Peyer's patch (tissue), 4 donors: ENCODE results near the gene HMOX2. TPM values are rescaled to one million over a fixed set of nuclear protein-coding genes. Genes with fewer than 3 reads are reported as not detected.

Experiments
- DNase-seq, 3 donors: peaks; one replicate each; pipeline ENCODE4 v3.0.0-alpha.2; 2017 to 2019
- H3K27ac ChIP-seq, 4 donors: fragments of 200-600 bp; sonication (generic); one replicate each; pipeline ENCODE4 v1.5.1; 2016 to 2019
- H3K27me3 ChIP-seq, 2 donors: fragments of 200-600 bp; sonication (generic); one replicate each; pipeline ENCODE4 v1.5.1; 2019
- H3K36me3 ChIP-seq, 3 donors: fragments of 200-600 bp; sonication (generic); one replicate each; pipeline ENCODE4 v1.5.1; 2016 to 2019
- H3K4me1 ChIP-seq, 4 donors: fragments of 200-600 bp; sonication (generic); one replicate each; pipeline ENCODE4 v1.5.1; 2016 to 2019
- H3K4me3 ChIP-seq, 4 donors: fragments of 200-600 bp; sonication (generic); 1 replicate in 3 of 4; 2 replicates in 1 of 4; pipeline ENCODE4 v1.5.1; 2016 to 2019; ENCODE audit warnings: mild to moderate bottlenecking in 1 of 4
- H3K9me3 ChIP-seq, 4 donors: fragments of 200-600 bp; sonication (generic); one replicate each; pipeline ENCODE4 v1.5.1; 2016 to 2019; ENCODE audit warnings: mild to moderate bottlenecking in 1 of 4
- POLR2A ChIP-seq, 2 donors: fragments of 450-650 bp; IDR thresholded peaks; one replicate each; pipeline ENCODE4 v1.5.1; 2017; ENCODE audit warnings: antibody characterized with exemption in 2 of 2, mild to moderate bottlenecking in 2 of 2, moderate library complexity in 2 of 2
- total RNA-seq, 4 donors: library from RNA; depleted of rRNA; stranded (reverse); fragments of >200 nt; gene quantifications; one replicate each; pipeline ENCODE4 v1.1.0, GENCODE V29; 2016
- TF ChIP-seq, protein P1 (sequence below), 6 experiments: fragments of 450-650 bp in 4 of 6; fragments of 200-600 bp in 2 of 6; sonication (generic) in 1 of 6; IDR thresholded peaks; one replicate each; pipeline ENCODE4 v1.5.1; 2017 to 2019; ENCODE audit warnings: antibody characterized with exemption in 6 of 6, mild to moderate bottlenecking in 3 of 6, moderate library complexity in 1 of 6

The HMOX2 gene
- total RNA-seq, 4 donors from 2014 or later = 37.1 to 64.8 (median 61.1) TPM

DNA sequence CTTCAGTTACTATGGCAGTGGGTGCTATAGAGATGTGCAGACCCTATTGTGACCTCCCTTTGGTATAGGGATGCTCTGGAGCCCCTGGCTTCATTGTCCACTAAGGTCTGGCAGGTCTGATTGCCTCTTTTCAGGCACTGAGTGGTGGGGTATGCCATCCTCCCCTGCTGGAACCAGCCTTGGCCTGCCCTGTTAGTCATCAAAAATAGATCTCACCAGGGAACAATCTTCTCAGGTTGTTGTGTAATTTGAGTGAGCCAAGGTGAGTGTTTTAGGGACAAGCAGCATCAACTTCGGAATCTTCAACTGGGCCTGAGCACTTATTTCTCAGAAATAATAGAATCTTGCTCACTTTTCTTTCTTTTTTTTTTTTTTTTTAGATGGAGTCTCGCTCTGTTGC, 19.6 kb downstream of the HMOX2 start:
- Histone ChIP-seq H3K27ac (no peak overlapping the region), H3K9me3 (no peaks in the 10 kb centered on the region), H3K27me3 (no peaks in the 10 kb centered on the region), H3K36me3 (peaks cover 0 to 27% (median 0%) of the 10 kb centered on the region in 3 donors), H3K4me3 (no peak overlapping the region), H3K4me1 (peaks cover 0 to 12% (median 3%) of the 10 kb centered on the region in 4 donors)
- DNase-seq = no peak
- TF ChIP-seq, protein P1, sequence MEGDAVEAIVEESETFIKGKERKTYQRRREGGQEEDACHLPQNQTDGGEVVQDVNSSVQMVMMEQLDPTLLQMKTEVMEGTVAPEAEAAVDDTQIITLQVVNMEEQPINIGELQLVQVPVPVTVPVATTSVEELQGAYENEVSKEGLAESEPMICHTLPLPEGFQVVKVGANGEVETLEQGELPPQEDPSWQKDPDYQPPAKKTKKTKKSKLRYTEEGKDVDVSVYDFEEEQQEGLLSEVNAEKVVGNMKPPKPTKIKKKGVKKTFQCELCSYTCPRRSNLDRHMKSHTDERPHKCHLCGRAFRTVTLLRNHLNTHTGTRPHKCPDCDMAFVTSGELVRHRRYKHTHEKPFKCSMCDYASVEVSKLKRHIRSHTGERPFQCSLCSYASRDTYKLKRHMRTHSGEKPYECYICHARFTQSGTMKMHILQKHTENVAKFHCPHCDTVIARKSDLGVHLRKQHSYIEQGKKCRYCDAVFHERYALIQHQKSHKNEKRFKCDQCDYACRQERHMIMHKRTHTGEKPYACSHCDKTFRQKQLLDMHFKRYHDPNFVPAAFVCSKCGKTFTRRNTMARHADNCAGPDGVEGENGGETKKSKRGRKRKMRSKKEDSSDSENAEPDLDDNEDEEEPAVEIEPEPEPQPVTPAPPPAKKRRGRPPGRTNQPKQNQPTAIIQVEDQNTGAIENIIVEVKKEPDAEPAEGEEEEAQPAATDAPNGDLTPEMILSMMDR (IDR thresholded peaks at IDR 0.05) = no peak
- TF ChIP-seq POLR2A (IDR thresholded peaks at IDR 0.05) = no peak

DNA sequence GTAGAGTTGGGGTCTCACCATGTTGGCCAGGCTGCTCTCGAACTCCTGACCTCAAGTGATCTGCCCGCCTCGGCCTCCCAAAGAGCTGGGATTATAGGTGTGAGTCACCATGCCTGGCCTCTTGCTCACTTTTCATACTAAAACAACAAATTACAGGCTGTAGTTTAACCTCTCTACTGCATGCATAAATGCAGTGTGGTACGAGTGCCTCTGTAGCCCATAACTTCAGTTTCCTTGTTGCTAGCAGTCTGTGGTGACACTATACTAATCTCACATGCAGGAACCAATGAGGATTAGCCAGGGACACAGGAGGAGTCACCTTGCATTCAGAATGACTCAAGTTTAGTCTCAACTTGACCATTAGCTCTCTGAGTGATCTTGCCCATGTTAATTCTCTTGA, 20.1 kb downstream of the HMOX2 start:
- H3K4me1 ChIP-seq = peaks cover 0 to 17% (median 6%) of the 10 kb centered on the region in 4 donors
- no peak for TF ChIP-seq POLR2A (IDR thresholded peaks at IDR 0.05)
- TF ChIP-seq, protein P1 (IDR thresholded peaks at IDR 0.05) = no peak
- H3K4me3 ChIP-seq = no peak overlapping the region
- peaks cover 0 to 22% (median 0%) of the 10 kb centered on the region in 3 donors for H3K36me3 ChIP-seq
- H3K9me3 ChIP-seq = no peaks in the 10 kb centered on the region
- H3K27ac ChIP-seq = no peak overlapping the region
- DNase-seq = no peak
- no peaks in the 10 kb centered on the region for H3K27me3 ChIP-seq

DNA sequence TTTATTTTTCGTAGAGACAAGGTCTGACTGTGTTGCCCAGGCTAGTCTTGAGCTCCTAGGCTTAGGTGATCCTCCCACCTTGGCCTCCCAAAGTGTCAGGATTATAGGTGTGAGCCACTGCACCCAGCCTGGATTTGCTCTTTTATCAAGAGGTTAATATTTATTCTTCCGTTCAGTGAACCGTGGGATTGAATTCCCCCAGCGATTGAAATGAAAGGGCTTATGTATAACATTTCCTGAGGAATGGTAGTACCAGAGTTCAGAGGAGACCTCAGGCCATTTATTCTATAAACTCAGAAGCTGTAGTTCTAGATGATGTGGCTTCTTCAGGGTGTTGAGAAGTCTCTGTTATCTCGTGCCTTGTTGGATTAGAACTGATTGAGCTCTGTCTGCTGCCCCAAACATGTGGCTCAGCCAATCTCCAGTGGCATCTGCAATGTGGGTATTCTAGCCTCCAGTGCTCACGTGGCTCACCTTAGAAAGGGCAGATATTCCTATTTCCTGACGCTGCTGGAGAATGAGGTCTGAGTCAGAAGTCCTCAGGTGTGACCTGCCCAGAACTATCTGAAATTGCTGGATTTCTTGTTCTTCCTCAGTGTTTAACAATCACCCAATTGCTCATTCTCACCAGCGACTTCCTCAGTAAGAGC, 22.5 kb downstream of the HMOX2 start:
- TF ChIP-seq, protein P1 (IDR thresholded peaks at IDR 0.05) = no peak
- no peak for TF ChIP-seq POLR2A (IDR thresholded peaks at IDR 0.05)
- Histone ChIP-seq H3K4me1 (peaks cover 0 to 19% (median 8%) of the 10 kb centered on the region in 4 donors), H3K27ac (no peak overlapping the region), H3K9me3 (no peaks in the 10 kb centered on the region), H3K27me3 (no peaks in the 10 kb centered on the region), H3K36me3 (peaks cover 0 to 11% (median 0%) of the 10 kb centered on the region in 3 donors), H3K4me3 (no peak overlapping the region)
- no peak for DNase-seq

DNA sequence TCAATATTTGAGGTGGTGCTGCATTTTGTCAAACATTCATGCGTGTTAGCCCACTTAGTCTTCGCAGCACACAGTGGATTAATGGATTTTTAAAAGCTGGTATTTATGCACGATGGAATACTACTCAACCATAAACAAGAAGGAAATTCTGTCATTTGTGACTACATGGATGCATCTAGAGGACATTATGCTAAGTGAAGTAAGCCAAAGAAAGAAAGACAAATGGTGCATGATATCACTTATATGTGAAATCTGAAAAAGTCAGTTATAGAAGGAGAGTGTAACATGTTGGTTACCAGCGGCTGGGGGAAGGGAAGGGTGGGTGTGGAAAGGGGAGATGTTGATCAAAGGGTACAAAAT, 23.0 kb downstream of the HMOX2 start:
- DNase-seq = no peak
- no peaks in the 10 kb centered on the region for H3K27me3 ChIP-seq
- TF ChIP-seq, protein P1 (IDR thresholded peaks at IDR 0.05) = no peak
- TF ChIP-seq POLR2A (IDR thresholded peaks at IDR 0.05) = no peak
- H3K27ac ChIP-seq = no peak overlapping the region
- H3K9me3 ChIP-seq = no peaks in the 10 kb centered on the region
- peaks cover 0 to 11% (median 0%) of the 10 kb centered on the region in 3 donors for H3K36me3 ChIP-seq
- peaks cover 0 to 19% (median 8%) of the 10 kb centered on the region in 4 donors for H3K4me1 ChIP-seq
- H3K4me3 ChIP-seq = no peak overlapping the region

DNA sequence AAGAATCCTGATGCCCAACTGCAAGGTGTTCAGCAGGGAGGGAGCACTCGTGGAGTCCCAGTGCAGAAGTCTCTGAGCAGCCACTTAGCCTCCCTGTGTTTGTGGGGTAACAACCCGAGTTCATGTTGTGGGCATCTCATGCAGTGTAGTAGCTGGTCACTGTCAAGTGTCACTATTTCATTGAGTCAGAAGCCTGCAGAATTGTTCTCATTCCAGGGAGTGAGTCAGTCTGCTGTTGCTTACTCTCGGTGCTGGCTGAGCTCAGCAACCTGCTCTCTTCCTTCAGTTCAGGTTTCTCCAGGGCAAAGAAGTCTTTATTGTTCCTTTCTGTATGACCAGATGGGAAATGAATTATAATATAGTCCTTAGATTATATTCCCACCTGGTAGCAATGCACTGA, 24.1 kb downstream of the HMOX2 start:
- no peaks in the 10 kb centered on the region for H3K9me3 ChIP-seq
- peaks cover 0 to 19% (median 10%) of the 10 kb centered on the region in 4 donors for H3K4me1 ChIP-seq
- no peak overlapping the region for H3K4me3 ChIP-seq
- H3K36me3 ChIP-seq = peaks cover 0 to 11% (median 0%) of the 10 kb centered on the region in 3 donors
- no peaks in the 10 kb centered on the region for H3K27me3 ChIP-seq
- H3K27ac ChIP-seq = peak overlapping the region in 1 of 4 donors; percentile 30
- TF ChIP-seq, protein P1 (IDR thresholded peaks at IDR 0.05) = no peak
- DNase-seq = no peak
